A673 (cell line): ENCODE data around the gene SCN2A. TPM values are rescaled to one million over a fixed set of nuclear protein-coding genes. Genes with fewer than 3 reads are reported as not detected.

ENCODE experiments used
- BruUV-seq: library from RNA; stranded (reverse); fragments of 400-500 nt; replicated peaks from 2 replicates; lab custom pipeline; 2021; lab: Mats Ljungman, UMichigan
- CTCF ChIA-PET: fragments of 300-600 bp; sonication (Branson Sonifier 250); formaldehyde crosslinking; loops from one replicate; lab custom pipeline; 2022; ENCODE audit warnings: antibody characterized with exemption; lab: Charles Lee
- POLR2A ChIA-PET: fragments of 300-600 bp; sonication (Branson Sonifier 250); formaldehyde crosslinking; loops from one replicate; lab custom pipeline; 2022; ENCODE audit warnings: antibody characterized with exemption; ENCODE audit not compliant: low non-redundant PET; lab: Charles Lee
- DNase-seq: peaks from one replicate; pipeline ENCODE4 v3.0.0-alpha.2; 2015; ENCODE audit warnings: low spot score
- H3K27ac ChIP-seq: fragments of 200-600 bp; sonication (generic); 2 replicates; pipeline ENCODE4 v1.5.1; 2016; ENCODE audit warnings: mixed run types, low read depth, mild to moderate bottlenecking, mixed read lengths, antibody characterized with exemption, low read length; ENCODE audit not compliant: poor library complexity, severe bottlenecking
- H3K27me3 ChIP-seq: fragments of 200-600 bp; sonication (generic); replicated peaks from 2 replicates; pipeline ENCODE4 v1.6.1; 2017; ENCODE audit warnings: mixed run types, low read depth, mild to moderate bottlenecking, mixed read lengths, antibody characterized with exemption, low read length; ENCODE audit not compliant: insufficient read depth, poor library complexity
- H3K36me3 ChIP-seq: fragments of 200-600 bp; sonication (generic); 2 replicates; pipeline ENCODE4 v1.6.1; 2016; ENCODE audit warnings: mixed run types, mild to moderate bottlenecking, mixed read lengths, antibody characterized with exemption, low read length; ENCODE audit not compliant: insufficient read depth, poor library complexity, severe bottlenecking
- H3K4me1 ChIP-seq: fragments of 200-600 bp; sonication (generic); 2 replicates; pipeline ENCODE4 v1.6.1; 2017; ENCODE audit warnings: mixed run types, mild to moderate bottlenecking, mixed read lengths, antibody characterized with exemption, low read length; ENCODE audit not compliant: insufficient read depth, poor library complexity, severe bottlenecking
- H3K4me3 ChIP-seq: fragments of 200-600 bp; sonication (generic); 2 replicates; pipeline ENCODE4 v1.5.1; 2016; ENCODE audit warnings: low read depth, mixed run types, mild to moderate bottlenecking, mixed read lengths, low read length; ENCODE audit not compliant: poor library complexity, severe bottlenecking
- H3K9me3 ChIP-seq: fragments of 200-600 bp; sonication (generic); 2 replicates; pipeline ENCODE4 v1.6.1; 2016; ENCODE audit warnings: mixed run types, low read depth, mild to moderate bottlenecking, mixed read lengths, antibody characterized with exemption, low read length; ENCODE audit not compliant: poor library complexity, severe bottlenecking
- CTCF ChIP-seq: fragments of 300-800, 200-600 bp; sonication (generic); conservative IDR thresholded peaks from 2 replicates; pipeline ENCODE4 v1.5.1; 2017; ENCODE audit warnings: low read depth, mild to moderate bottlenecking, antibody characterized with exemption, low read length, moderate library complexity, mixed read lengths
- EZH2 ChIP-seq: fragments of 200-600 bp; sonication (generic); IDR thresholded peaks from 2 replicates; pipeline ENCODE4 v1.6.1; 2017; ENCODE audit warnings: borderline replicate concordance, low read depth, mild to moderate bottlenecking, mixed read lengths, antibody characterized with exemption, low read length; ENCODE audit not compliant: poor library complexity, severe bottlenecking
- intact Hi-C: fragments of 100-400 bp; cut with micrococcal nuclease; formaldehyde crosslinking; loops from one replicate; pipeline ENCODE4 v1.10.0; 2022; ENCODE audit not compliant: unreplicated experiment
- total RNA-seq: library from RNA; stranded (reverse); gene quantifications from 2 replicates; pipeline ENCODE4 v1.2.3, GENCODE V29; 2021

The SCN2A gene
- total RNA-seq, 1 experiment from 2014 or later, result 0.73 TPM

GRCh38 chr2:165237056-165237455 is 2.2 kb upstream of the SCN2A start:
- POLR2A ChIA-PET, result no interaction called here
- no peak overlapping the region for H3K4me3 ChIP-seq
- intact Hi-C loops, result loop anchor here (5.0 kb wide), 2 partner anchors 70 to 460 kb away; no protein-coding TSS in a partner anchor
- no TSS peak for BruUV-seq
- H3K4me1 ChIP-seq, result peaks cover 5% of the 10 kb centered on the region
- H3K36me3 ChIP-seq, result no peaks in the 10 kb centered on the region
- no peaks in the 10 kb centered on the region for H3K9me3 ChIP-seq
- no peaks in the 10 kb centered on the region for H3K27me3 ChIP-seq
- no peak for DNase-seq
- CTCF ChIA-PET, result no interaction called here
- TF ChIP-seq EZH2, result no peak
- TF ChIP-seq CTCF, result no peak
- no peak overlapping the region for H3K27ac ChIP-seq

- no peaks in the 10 kb centered on the region for H3K27me3 ChIP-seq
- ChIA-PET CTCF (no interaction called here), POLR2A (no interaction called here)
- no peak overlapping the region for H3K4me3 ChIP-seq
- TF ChIP-seq EZH2 (no peak), CTCF (no peak)
- no peak overlapping the region for H3K27ac ChIP-seq
- intact Hi-C loops, result loop anchor here (2.0 to 5.0 kb wide), 4 partner anchors 69 to 637 kb away; no protein-coding TSS in a partner anchor
- DNase-seq, result peak; percentile 37
- peaks cover 5% of the 10 kb centered on the region for H3K4me1 ChIP-seq
- no TSS peak for BruUV-seq
- no peaks in the 10 kb centered on the region for H3K36me3 ChIP-seq
- no peaks in the 10 kb centered on the region for H3K9me3 ChIP-seq
Observed at GRCh38 chr2:165238295-165238694, 919 bp upstream of the SCN2A start.

- no peak for DNase-seq
- Histone ChIP-seq H3K9me3 (no peaks in the 10 kb centered on the region), H3K4me1 (peaks cover 5% of the 10 kb centered on the region), H3K27me3 (no peaks in the 10 kb centered on the region), H3K27ac (no peak overlapping the region), H3K4me3 (no peak overlapping the region), H3K36me3 (no peaks in the 10 kb centered on the region)
- ChIA-PET POLR2A (no interaction called here), CTCF (interaction anchor here (0.6 to 1.7 kb wide), 8 partner anchors 36 to 634 kb away, joined by 3 to 13 read pairs (median 4); no protein-coding TSS in a partner anchor)
- TF ChIP-seq CTCF (no peak), EZH2 (no peak)
- intact Hi-C loops, result loop anchor here (1.0 to 5.0 kb wide), 5 partner anchors 53 to 635 kb away; no protein-coding TSS in a partner anchor
- no TSS peak for BruUV-seq
Observed at GRCh38 chr2:165239856-165240515, 772 bp downstream of the SCN2A start.
